H9 (cell line): ENCODE measurements around the gene COLEC12. TPM values are rescaled to one million over a fixed set of nuclear protein-coding genes. Genes with fewer than 3 reads are reported as not detected.

ENCODE experiments used
- DNase-seq: peaks from one replicate; pipeline ENCODE4 v3.0.0-alpha.2; 2017
- H2AFZ ChIP-seq: one replicate; pipeline ENCODE4 v1.6.1; 2013; ENCODE audit warnings: mild to moderate bottlenecking, low read length, control low read depth, moderate library complexity
- H2AK5ac ChIP-seq: 2 replicates; pipeline ENCODE4 v1.6.1; 2013; ENCODE audit warnings: low read length, control low read depth, mixed read lengths; ENCODE audit not compliant: insufficient read length
- H2BK120ac ChIP-seq: one replicate; pipeline ENCODE4 v1.6.1; 2013; ENCODE audit warnings: low read depth, mild to moderate bottlenecking, low read length, control low read depth, inconsistent platforms; ENCODE audit not compliant: poor library complexity, severe bottlenecking
- H2BK12ac ChIP-seq: 2 replicates; pipeline ENCODE4 v1.6.1; 2013; ENCODE audit warnings: low read length, control low read depth, mixed read lengths, low read depth; ENCODE audit not compliant: insufficient read length
- H2BK15ac ChIP-seq: 2 replicates; pipeline ENCODE4 v1.6.1; 2013; ENCODE audit warnings: low read depth, low read length, control low read depth
- H2BK20ac ChIP-seq: one replicate; pipeline ENCODE4 v1.6.1; 2013; ENCODE audit warnings: low read depth, mild to moderate bottlenecking, low read length, control low read depth, inconsistent platforms; ENCODE audit not compliant: poor library complexity, severe bottlenecking
- H2BK5ac ChIP-seq: 2 replicates; pipeline ENCODE4 v1.6.1; 2013; ENCODE audit warnings: low read length, control low read depth, mixed read lengths; ENCODE audit not compliant: insufficient read length
- H3K14ac ChIP-seq: 2 replicates; pipeline ENCODE4 v1.6.1; 2013; ENCODE audit warnings: low read length, control low read depth; ENCODE audit not compliant: insufficient read depth
- H3K18ac ChIP-seq: 2 replicates; pipeline ENCODE4 v1.6.1; 2013; ENCODE audit warnings: low read depth, mild to moderate bottlenecking, mixed read lengths, low read length, control low read depth; ENCODE audit not compliant: insufficient read length
- H3K23ac ChIP-seq: 2 replicates; pipeline ENCODE4 v1.6.1; 2013; ENCODE audit warnings: low read length, control low read depth, mixed read lengths, low read depth; ENCODE audit not compliant: insufficient read length
- H3K23me2 ChIP-seq: 2 replicates; pipeline ENCODE4 v1.6.1; 2013; ENCODE audit warnings: low read depth, mild to moderate bottlenecking, mixed read lengths, low read length, control low read depth; ENCODE audit not compliant: insufficient read length, poor library complexity, severe bottlenecking
- H3K27ac ChIP-seq: 2 replicates; pipeline ENCODE4 v1.5.1; 2013; ENCODE audit warnings: low read length, control low read depth, mixed read lengths, low read depth; ENCODE audit not compliant: insufficient read length
- H3K27me3 ChIP-seq: 2 replicates; pipeline ENCODE4 v1.6.1; 2013; ENCODE audit warnings: low read length, control low read depth, inconsistent platforms; ENCODE audit not compliant: insufficient read depth
- H3K4ac ChIP-seq: 2 replicates; pipeline ENCODE4 v1.6.1; 2013; ENCODE audit warnings: low read depth, mild to moderate bottlenecking, control low read depth, inconsistent platforms, low read length, moderate library complexity
- H3K4me1 ChIP-seq: 2 replicates; pipeline ENCODE4 v1.6.1; 2013; ENCODE audit warnings: low read length, control low read depth, inconsistent platforms; ENCODE audit not compliant: insufficient read depth
- H3K4me2 ChIP-seq: 2 replicates; pipeline ENCODE4 v1.6.1; 2013; ENCODE audit warnings: low read length, control low read depth, mixed read lengths; ENCODE audit not compliant: insufficient read length, insufficient read depth
- H3K56ac ChIP-seq: 2 replicates; pipeline ENCODE4 v1.6.1; 2013; ENCODE audit warnings: low read depth, mild to moderate bottlenecking, mixed read lengths, low read length, control low read depth; ENCODE audit not compliant: insufficient read length
- H3K79me1 ChIP-seq: 2 replicates; pipeline ENCODE4 v1.6.1; 2013; ENCODE audit warnings: low read depth, mild to moderate bottlenecking, moderate library complexity, low read length, control low read depth, inconsistent platforms; ENCODE audit not compliant: insufficient read depth, poor library complexity, severe bottlenecking
- H3K79me2 ChIP-seq: 2 replicates; pipeline ENCODE4 v1.6.1; 2013; ENCODE audit warnings: low read length, control low read depth, inconsistent platforms; ENCODE audit not compliant: insufficient read depth
- H3K9ac ChIP-seq: 2 replicates; pipeline ENCODE4 v1.6.1; 2013; ENCODE audit warnings: low read length, control low read depth, mixed read lengths; ENCODE audit not compliant: insufficient read length; ENCODE audit errors: extremely low read depth
- H3K9me3 ChIP-seq: one replicate; pipeline ENCODE4 v1.6.1; 2013; ENCODE audit warnings: low read depth, low read length, inconsistent platforms; ENCODE audit not compliant: control insufficient read depth
- H3T11ph ChIP-seq: one replicate; pipeline ENCODE4 v1.6.1; 2013; ENCODE audit warnings: mild to moderate bottlenecking, low read length, control low read depth, inconsistent platforms
- H4K20me1 ChIP-seq: one replicate; pipeline ENCODE4 v1.6.1; 2013; ENCODE audit not compliant: control insufficient read depth, insufficient read length, insufficient read depth
- H4K5ac ChIP-seq: 2 replicates; pipeline ENCODE4 v1.6.1; 2013; ENCODE audit warnings: low read depth, mild to moderate bottlenecking, mixed read lengths, low read length, control low read depth; ENCODE audit not compliant: insufficient read length
- H4K8ac ChIP-seq: replicated peaks from 2 replicates; pipeline ENCODE4 v1.6.1; 2013; ENCODE audit warnings: low read length, control low read depth, mixed read lengths, low read depth; ENCODE audit not compliant: insufficient read length
- H4K91ac ChIP-seq: 2 replicates; pipeline ENCODE4 v1.6.1; 2013; ENCODE audit warnings: low read depth, mild to moderate bottlenecking, moderate library complexity, mixed read lengths, low read length, control low read depth; ENCODE audit not compliant: insufficient read length
- H3K27ac Mint-ChIP-seq, 3 experiments: 2 replicates in 2 of 3; 3 replicates in 1 of 3; pipeline ENCODE4 v1.8.0; 2020 to 2021; ENCODE audit warnings: mixed read lengths in 3 of 3, mild to moderate bottlenecking in 1 of 3, moderate library complexity in 1 of 3
- H3K27me3 Mint-ChIP-seq: 2 replicates; pipeline ENCODE4 v1.8.0; 2021; ENCODE audit warnings: low read depth, mild to moderate bottlenecking, moderate library complexity, mixed read lengths
- H3K36me3 Mint-ChIP-seq, 3 experiments: 2 replicates in 2 of 3; 3 replicates in 1 of 3; pipeline ENCODE4 v1.8.0; 2020 to 2021; ENCODE audit warnings: low read depth in 3 of 3, mixed read lengths in 3 of 3; ENCODE audit not compliant: insufficient read depth in 1 of 3
- H3K4me1 Mint-ChIP-seq, 2 experiments: 2 replicates each; pipeline ENCODE4 v1.8.0; 2020; ENCODE audit warnings: mixed read lengths in 2 of 2
- H3K4me3 Mint-ChIP-seq, 2 experiments: 2 replicates in 1 of 2; 3 replicates in 1 of 2; pipeline ENCODE4 v1.8.0; 2020 to 2021; ENCODE audit warnings: mild to moderate bottlenecking in 2 of 2, mixed read lengths in 2 of 2, moderate library complexity in 1 of 2
- H3K9me3 Mint-ChIP-seq, 2 experiments: 2 replicates in 1 of 2; 3 replicates in 1 of 2; pipeline ENCODE4 v1.8.0; 2020; ENCODE audit warnings: mild to moderate bottlenecking in 2 of 2, mixed read lengths in 2 of 2, moderate library complexity in 1 of 2
- WGBS: extraction: QIAGEN DNeasy Blood & Tissue Kit; methylation state at CpG from one replicate; pipeline ENCODE4 v1.1.7; 2013; ENCODE audit warnings: missing lambda C conversion rate, low lambda C conversion rate, mixed read lengths; ENCODE audit not compliant: insufficient read length; ENCODE audit errors: extremely low coverage; 5-methylcytosine and 5-hydroxymethylcytosine counted together
- total RNA-seq: library from RNA; stranded (reverse); gene quantifications from 2 replicates; pipeline ENCODE4 v1.2.1, GENCODE V29; 2021
- TF ChIP-seq, protein P1 (sequence below): fragments of 200-600 bp; sonication (generic); conservative IDR thresholded peaks from 3 replicates; pipeline ENCODE4 v1.8.0; 2021; ENCODE audit warnings: antibody characterized with exemption, mild to moderate bottlenecking

COLEC12 gene
- total RNA-seq, 1 experiment from 2014 or later: 0.70 TPM

DNA sequence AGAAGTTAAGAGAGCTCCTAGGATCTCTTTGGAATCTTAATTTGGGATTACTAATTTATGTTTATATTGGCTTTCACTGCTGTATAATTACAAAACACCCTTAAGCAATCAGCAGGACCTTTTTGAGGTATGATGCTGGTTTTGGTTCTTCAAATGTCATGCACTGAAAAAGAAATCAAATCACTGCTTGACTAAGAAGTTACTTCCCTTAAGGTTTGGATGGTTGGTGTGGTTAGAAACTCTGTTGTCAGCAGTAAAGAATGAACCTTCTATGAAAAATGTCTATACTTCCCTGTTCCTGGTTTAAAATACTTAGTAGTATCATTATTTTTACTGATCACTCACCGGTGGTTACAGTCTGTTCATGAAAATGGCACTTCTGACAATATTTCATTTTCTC is 5.5 kb downstream of the COLEC12 start:
- DNase-seq: no peak
- H2BK15ac ChIP-seq: no peak overlapping the region
- no peak overlapping the region for H3K27ac ChIP-seq
- WGBS: no CpG with 5 or more reads among the region's 1 CpG
- H2BK120ac ChIP-seq: no peak overlapping the region
- peaks cover 7% of the 10 kb centered on the region for H3K23me2 ChIP-seq
- no peak overlapping the region for H4K91ac ChIP-seq
- H3K56ac ChIP-seq: no peak overlapping the region
- H4K5ac ChIP-seq: no peak overlapping the region
- H2BK20ac ChIP-seq: no peak overlapping the region
- H3K9me3 Mint-ChIP-seq: no peaks in the 10 kb centered on the region
- H2BK5ac ChIP-seq: no peak overlapping the region
- H3K9me3 ChIP-seq: no peaks in the 10 kb centered on the region
- no peak overlapping the region for H3K4me3 Mint-ChIP-seq
- H3K9ac ChIP-seq: no peak overlapping the region
- no peak overlapping the region for H3T11ph ChIP-seq
- H4K8ac ChIP-seq: no peak overlapping the region
- H3K4me2 ChIP-seq: no peak overlapping the region
- no peak overlapping the region for H3K27ac Mint-ChIP-seq
- H3K79me1 ChIP-seq: no peaks in the 10 kb centered on the region
- H3K14ac ChIP-seq: no peak overlapping the region
- no peak overlapping the region for H2AK5ac ChIP-seq
- TF ChIP-seq, protein P1, sequence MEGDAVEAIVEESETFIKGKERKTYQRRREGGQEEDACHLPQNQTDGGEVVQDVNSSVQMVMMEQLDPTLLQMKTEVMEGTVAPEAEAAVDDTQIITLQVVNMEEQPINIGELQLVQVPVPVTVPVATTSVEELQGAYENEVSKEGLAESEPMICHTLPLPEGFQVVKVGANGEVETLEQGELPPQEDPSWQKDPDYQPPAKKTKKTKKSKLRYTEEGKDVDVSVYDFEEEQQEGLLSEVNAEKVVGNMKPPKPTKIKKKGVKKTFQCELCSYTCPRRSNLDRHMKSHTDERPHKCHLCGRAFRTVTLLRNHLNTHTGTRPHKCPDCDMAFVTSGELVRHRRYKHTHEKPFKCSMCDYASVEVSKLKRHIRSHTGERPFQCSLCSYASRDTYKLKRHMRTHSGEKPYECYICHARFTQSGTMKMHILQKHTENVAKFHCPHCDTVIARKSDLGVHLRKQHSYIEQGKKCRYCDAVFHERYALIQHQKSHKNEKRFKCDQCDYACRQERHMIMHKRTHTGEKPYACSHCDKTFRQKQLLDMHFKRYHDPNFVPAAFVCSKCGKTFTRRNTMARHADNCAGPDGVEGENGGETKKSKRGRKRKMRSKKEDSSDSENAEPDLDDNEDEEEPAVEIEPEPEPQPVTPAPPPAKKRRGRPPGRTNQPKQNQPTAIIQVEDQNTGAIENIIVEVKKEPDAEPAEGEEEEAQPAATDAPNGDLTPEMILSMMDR: no peak
- H3K23ac ChIP-seq: no peak overlapping the region
- no peaks in the 10 kb centered on the region; a peak in 1 of 7 replicates for H3K36me3 Mint-ChIP-seq
- peaks cover 24 to 26% of the 10 kb centered on the region in 2 experiments for H3K4me1 Mint-ChIP-seq
- H3K27me3 ChIP-seq: peaks cover 16% of the 10 kb centered on the region; the same call in 1 of the 2 replicates
- H3K27me3 Mint-ChIP-seq: peaks cover 34% of the 10 kb centered on the region
- H3K79me2 ChIP-seq: no peaks in the 10 kb centered on the region
- no peak overlapping the region for H3K18ac ChIP-seq
- no peaks in the 10 kb centered on the region for H4K20me1 ChIP-seq
- no peak overlapping the region for H2AFZ ChIP-seq
- H2BK12ac ChIP-seq: no peak overlapping the region
- H3K4me1 ChIP-seq: no peaks in the 10 kb centered on the region
- no peak overlapping the region for H3K4ac ChIP-seq
